A549 treated with ZK216348 at 1 μM for 4 hours (cell line): ENCODE measurements around the gene ARL6IP6. TPM values are rescaled to one million over a fixed set of nuclear protein-coding genes. Genes with fewer than 3 reads are reported as not detected.

ENCODE experiments used
- total RNA-seq: library from RNA; stranded (reverse); fragments of 200-300 nt; extraction: Qiagen RNA extraction; gene quantifications from 5 replicates; pipeline ENCODE4 v1.2.3, GENCODE V29; 2022; ENCODE audit warnings: low read depth

ARL6IP6 gene
- 18.4 to 27.8 TPM (median 23.7 TPM) in 5 replicates for total RNA-seq

DNA sequence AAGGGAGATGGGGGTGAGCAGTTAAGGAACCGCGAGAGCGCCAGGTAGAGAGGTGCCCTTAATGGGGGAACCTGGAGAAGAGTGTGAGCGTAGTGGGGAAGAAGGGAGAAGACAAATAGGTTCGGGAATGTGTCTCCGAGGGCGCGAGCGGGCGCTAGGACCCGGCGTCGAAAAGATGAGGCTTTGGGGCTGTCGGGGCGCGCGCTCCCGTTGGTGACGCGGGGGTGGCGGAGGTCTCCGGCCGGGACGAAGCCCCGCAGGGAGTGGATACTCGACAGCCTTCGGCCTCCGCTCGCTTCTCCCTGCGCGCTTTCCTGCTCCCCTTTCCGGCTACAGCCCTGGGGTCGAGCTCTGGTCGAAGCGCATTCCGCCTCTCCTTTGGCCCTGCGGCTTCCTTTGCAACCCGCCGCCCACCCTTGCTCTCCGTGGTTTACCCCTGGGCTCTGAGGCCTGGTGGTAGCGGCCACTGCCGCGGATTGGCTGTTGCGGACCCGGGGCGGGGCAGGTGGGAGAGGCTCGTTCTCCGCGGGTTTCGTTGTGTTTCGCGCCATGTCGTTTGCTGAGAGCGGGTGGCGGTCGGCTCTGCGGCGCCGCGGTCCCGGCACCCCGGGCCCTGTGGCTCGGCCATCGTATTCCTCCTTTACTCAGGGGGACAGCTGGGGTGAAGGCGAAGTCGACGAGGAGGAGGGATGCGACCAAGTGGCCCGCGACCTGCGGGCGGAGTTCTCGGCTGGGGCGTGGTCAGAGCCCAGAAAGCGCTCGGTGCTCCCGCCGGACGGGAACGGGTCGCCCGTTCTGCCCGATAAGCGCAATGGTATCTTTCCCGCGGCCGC, at the start of gene ARL6IP6:
TSS of gene ARL6IP6 (plus strand) at position 545 of the 833 bp plus-strand sequence. CDS start at position 550, 5 bp downstream.

DNA sequence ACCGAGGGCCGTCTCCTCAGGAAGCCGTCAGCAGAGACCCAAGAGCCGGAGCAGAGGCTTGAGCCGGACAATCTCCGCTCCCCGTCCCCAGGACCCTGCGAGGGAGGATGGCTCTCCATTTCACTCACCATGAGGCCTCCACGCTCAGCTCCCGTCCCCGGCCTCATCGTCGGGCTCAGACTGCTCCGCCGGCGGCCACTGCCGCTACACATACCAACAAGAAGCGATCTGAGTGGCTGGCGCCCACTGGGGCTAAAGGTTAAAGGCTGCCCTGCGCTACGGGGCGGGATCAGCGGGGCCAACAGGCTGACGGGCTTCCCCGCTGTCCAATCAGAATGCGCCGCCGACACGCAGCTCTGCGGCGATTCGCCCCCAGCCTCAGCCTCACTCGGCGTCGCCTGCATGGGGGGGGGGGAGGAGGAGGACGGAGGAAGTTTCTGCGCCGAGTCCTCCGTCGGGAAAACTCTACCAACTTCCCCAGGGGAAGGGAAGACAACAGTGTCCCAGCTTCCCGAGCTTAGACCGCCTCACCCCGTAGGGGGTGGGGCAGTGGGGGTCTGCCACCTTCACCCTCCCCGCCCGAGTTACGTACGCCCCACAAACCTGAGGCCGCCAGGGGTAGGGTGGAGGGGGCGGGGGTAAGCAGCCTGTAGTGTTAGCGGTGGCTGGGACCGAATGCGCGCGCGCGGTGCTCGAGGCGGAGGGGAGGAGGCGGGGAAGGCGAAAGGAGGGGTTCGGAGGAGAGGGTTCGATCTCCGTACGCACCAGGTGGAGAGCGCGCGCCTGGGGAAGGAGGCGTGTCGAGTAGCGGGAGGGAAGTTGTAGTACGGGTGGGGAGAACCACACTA, 968 bp upstream of the ARL6IP6 start, which contains the start of gene PRPF40A:
TSS of gene PRPF40A (minus strand) at position 234 of the 848 bp plus-strand sequence. CDS start at position 212, 22 bp downstream.

Other genes with a start within 250 kb of the ARL6IP6 start
- 67.7 to 101 TPM (median 89.0 TPM) in 5 replicates for gene PRPF40A, start 1.2 kb upstream of the ARL6IP6 start, total RNA-seq